Smooth muscle cell (in vitro differentiated cells): ENCODE data around the gene RALGPS2. TPM values are rescaled to one million over a fixed set of nuclear protein-coding genes. Genes with fewer than 3 reads are reported as not detected.
"Not testable (repeated sequence)": the region's sequence is repeated elsewhere in the genome, so short reads cannot be mapped to it uniquely, and the experiment has no call there.

Source experiments
- DNase-seq: peaks from one replicate; lab custom pipeline; 2025; ENCODE audit not compliant: unreplicated experiment; lab: John Stamatoyannopoulos, UW
- H2AFZ ChIP-seq: fragments of 200-600 bp; sonication (generic); 2 replicates; pipeline ENCODE4 v1.6.0; 2016; ENCODE audit warnings: antibody characterized with exemption, low read depth, mild to moderate bottlenecking
- H3F3A ChIP-seq: fragments of 200-600 bp; sonication (generic); 2 replicates; pipeline ENCODE4 v1.6.0; 2017; ENCODE audit warnings: antibody characterized with exemption, low read depth
- H3K27ac ChIP-seq: fragments of 200-600 bp; sonication (generic); 2 replicates; pipeline ENCODE4 v1.5.1; 2016; ENCODE audit warnings: low read depth, mild to moderate bottlenecking
- H3K27me3 ChIP-seq: fragments of 200-600 bp; sonication (generic); 2 replicates; pipeline ENCODE4 v1.6.1; 2016; ENCODE audit warnings: low read depth, mild to moderate bottlenecking
- H3K36me3 ChIP-seq: fragments of 200-600 bp; sonication (generic); 2 replicates; pipeline ENCODE4 v1.5.1; 2016; ENCODE audit warnings: low read depth
- H3K4me1 ChIP-seq: fragments of 200-600 bp; sonication (generic); 2 replicates; pipeline ENCODE4 v1.5.1; 2016; ENCODE audit warnings: low read depth
- H3K4me2 ChIP-seq: fragments of 200-600 bp; sonication (generic); 2 replicates; pipeline ENCODE4 v1.6.0; 2016; ENCODE audit warnings: mild to moderate bottlenecking
- H3K4me3 ChIP-seq: fragments of 200-600 bp; sonication (generic); 2 replicates; pipeline ENCODE4 v1.5.1; 2016; ENCODE audit warnings: mild to moderate bottlenecking
- H3K79me2 ChIP-seq: fragments of 200-600 bp; sonication (generic); 2 replicates; pipeline ENCODE4 v1.6.0; 2016; ENCODE audit warnings: low read depth, mild to moderate bottlenecking
- H3K9ac ChIP-seq: fragments of 200-600 bp; sonication (generic); 2 replicates; pipeline ENCODE4 v1.6.0; 2016; ENCODE audit warnings: low read depth
- H3K9me3 ChIP-seq: fragments of 200-600 bp; sonication (generic); replicated peaks from 2 replicates; pipeline ENCODE4 v1.5.1; 2016; ENCODE audit warnings: low read depth
- H4K20me1 ChIP-seq: fragments of 200-600 bp; sonication (generic); 2 replicates; pipeline ENCODE4 v1.6.0; 2016; ENCODE audit warnings: low read depth
- CTCF ChIP-seq: fragments of 200-600 bp; sonication (generic); IDR thresholded peaks from 2 replicates; pipeline ENCODE4 v1.5.1; 2017; ENCODE audit warnings: borderline replicate concordance, mild to moderate bottlenecking, antibody characterized with exemption; ENCODE audit not compliant: insufficient read depth, poor library complexity, severe bottlenecking
- WGBS: methylation state at CpG from one replicate; pipeline ENCODE4 v1.1.7; 2016; ENCODE audit warnings: low lambda C conversion rate; 5-methylcytosine and 5-hydroxymethylcytosine counted together
- polyA plus RNA-seq: library from polyadenylated mRNA; unstranded; fragments of >200 nt; fragmentation: Nextera tagmentation; extraction: Ambion mirVana; gene quantifications from 2 replicates; pipeline ENCODE4 v1.2.1, GENCODE V29; 2016
- total RNA-seq: library from RNA; depleted of rRNA; stranded (reverse); fragments of >200 nt; gene quantifications from 2 replicates; pipeline ENCODE4 v1.2.3, GENCODE V29; 2014

Gene RALGPS2
- total and polyA plus RNA-seq, 2 experiments from 2014 or later = 4.7 to 23.8 TPM

DNA sequence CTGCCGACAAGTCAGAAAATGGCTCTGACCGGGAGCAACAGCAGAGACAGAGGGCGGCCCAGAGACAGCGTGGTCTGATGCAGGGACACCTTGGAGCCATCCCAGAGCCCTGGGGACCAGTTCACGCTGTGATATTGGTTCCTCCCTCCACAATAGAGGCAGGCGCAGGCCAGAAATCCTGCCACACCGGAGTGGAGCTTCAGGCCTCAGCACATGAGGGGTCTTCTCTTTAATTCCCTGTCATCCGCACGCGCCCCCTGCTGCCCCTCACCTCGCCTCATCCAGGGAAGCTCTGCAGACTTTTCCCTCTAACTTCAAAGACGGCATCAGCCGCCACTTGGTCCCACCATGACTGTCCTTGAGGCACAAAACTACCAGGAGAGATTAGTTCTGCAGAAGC is 221.4 kb downstream of the RALGPS2 start:
- Histone ChIP-seq H3K4me2 (peak overlapping the region; percentile 18), H3K9ac (no peak overlapping the region), H3K9me3 (no peaks in the 10 kb centered on the region), H3K36me3 (no peaks in the 10 kb centered on the region), H4K20me1 (no peaks in the 10 kb centered on the region), H3K27me3 (no peaks in the 10 kb centered on the region), H3K4me1 (no peaks in the 10 kb centered on the region), H3K27ac (no peak overlapping the region), H3F3A (no peaks in the 10 kb centered on the region), H3K79me2 (no peaks in the 10 kb centered on the region), H3K4me3 (no peak overlapping the region), H2AFZ (no peak overlapping the region)
- WGBS = 88% methylated on average over 13 of the region's 13 CpGs
- no peak for DNase-seq
- no peak for TF ChIP-seq CTCF

- WGBS = 92% methylated on average over 4 of the region's 4 CpGs
- Histone ChIP-seq H3K9me3 (no peaks in the 10 kb centered on the region), H3K27ac (no peak overlapping the region), H3K27me3 (no peaks in the 10 kb centered on the region), H3K9ac (no peak overlapping the region), H2AFZ (no peak overlapping the region), H3K36me3 (no peaks in the 10 kb centered on the region), H4K20me1 (no peaks in the 10 kb centered on the region), H3K4me3 (no peak overlapping the region), H3F3A (no peaks in the 10 kb centered on the region), H3K4me1 (no peaks in the 10 kb centered on the region), H3K4me2 (no peak overlapping the region), H3K79me2 (no peaks in the 10 kb centered on the region)
- TF ChIP-seq CTCF = no peak
- DNase-seq = no peak
These were observed 222.0 kb downstream of the RALGPS2 start for GRCh38 chr1:178946855-178947676.

DNA sequence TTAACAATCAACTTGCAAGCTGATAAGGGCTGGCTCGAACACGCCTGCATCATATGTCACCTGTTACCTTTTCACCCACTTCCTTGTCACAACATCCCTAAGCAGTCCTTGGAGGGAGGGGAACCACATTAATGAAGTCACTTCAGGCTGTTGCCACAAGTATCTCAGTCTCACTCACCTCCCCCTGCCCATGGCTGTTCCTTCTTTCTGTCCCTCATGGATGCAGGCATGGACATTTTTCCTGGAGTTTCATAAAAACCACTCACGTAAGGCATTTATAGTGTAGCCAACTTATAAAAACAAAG is 222.6 kb downstream of the RALGPS2 start:
- no peaks in the 10 kb centered on the region for H3K4me1 ChIP-seq
- no peaks in the 10 kb centered on the region for H3K36me3 ChIP-seq
- H2AFZ ChIP-seq = no peak overlapping the region
- H3K9ac ChIP-seq = no peak overlapping the region
- no peaks in the 10 kb centered on the region for H3F3A ChIP-seq
- H3K27ac ChIP-seq = no peak overlapping the region
- no peak overlapping the region for H3K4me2 ChIP-seq
- no peaks in the 10 kb centered on the region for H3K9me3 ChIP-seq
- H3K27me3 ChIP-seq = no peaks in the 10 kb centered on the region
- no peak overlapping the region for H3K4me3 ChIP-seq
- no peaks in the 10 kb centered on the region for H4K20me1 ChIP-seq
- no peaks in the 10 kb centered on the region for H3K79me2 ChIP-seq
- DNase-seq = no peak
- WGBS = 80% methylated on average over 3 of the region's 3 CpGs
- TF ChIP-seq CTCF = no peak

- Histone ChIP-seq H3K27ac (no peak overlapping the region), H3K4me2 (no peak overlapping the region), H2AFZ (no peak overlapping the region), H4K20me1 (no peaks in the 10 kb centered on the region), H3K36me3 (no peaks in the 10 kb centered on the region), H3K9ac (no peak overlapping the region), H3K9me3 (no peaks in the 10 kb centered on the region), H3K27me3 (no peaks in the 10 kb centered on the region), H3F3A (no peaks in the 10 kb centered on the region), H3K4me1 (no peaks in the 10 kb centered on the region), H3K4me3 (no peak overlapping the region), H3K79me2 (no peaks in the 10 kb centered on the region)
- no peak for TF ChIP-seq CTCF
- no peak for DNase-seq
- WGBS = 90% methylated on average over 4 of the region's 4 CpGs
These were observed 223.6 kb downstream of the RALGPS2 start for GRCh38 chr1:178948676-178949075.

GRCh38 chr1:178949866-178950265 is 224.8 kb downstream of the RALGPS2 start:
- not testable (repeated sequence) for H2AFZ ChIP-seq, DNase-seq, H3K9ac ChIP-seq, H3K4me1 ChIP-seq, H3K27ac ChIP-seq, H3K27me3 ChIP-seq, H3K36me3 ChIP-seq, H3K4me2 ChIP-seq, H3K9me3 ChIP-seq, H4K20me1 ChIP-seq, H3K79me2 ChIP-seq, H3K4me3 ChIP-seq, H3F3A ChIP-seq
- WGBS = 91% methylated on average over 4 of the region's 4 CpGs
